Glomerular visceral epithelial cell (primary cell): ENCODE measurements around the gene SYTL3.
A peak's percentile ranks its signal among the peaks of the same experiment; 100 is the strongest.
"Not testable (repeated sequence)": the region's sequence is repeated elsewhere in the genome, so short reads cannot be mapped to it uniquely, and the experiment has no call there.

ENCODE experiments used
- DNase-seq: peaks from one replicate; pipeline ENCODE4 v3.0.0-alpha.2; 2016; ENCODE audit errors: extremely low spot score

Gene SYTL3

DNA sequence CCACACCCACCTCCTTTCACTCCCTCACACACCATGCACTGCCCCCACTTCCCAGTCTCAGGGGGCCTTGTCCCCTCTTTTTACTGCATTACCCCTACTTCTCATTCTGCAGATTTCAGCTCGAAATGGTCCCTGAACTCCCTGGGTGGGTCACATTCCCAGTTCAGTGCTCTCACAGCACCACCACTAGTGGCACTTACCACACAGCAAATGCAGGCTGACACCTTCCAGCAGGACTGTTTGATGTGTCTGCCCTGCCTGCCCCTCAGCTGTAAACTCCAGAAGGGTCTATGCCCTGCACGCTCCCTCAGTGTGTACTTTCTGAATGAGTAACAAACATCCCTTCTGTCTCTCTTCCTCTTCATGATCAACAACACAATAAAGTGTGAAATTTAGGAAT is 9.3 kb upstream of the SYTL3 start:
- no peak for DNase-seq

DNA sequence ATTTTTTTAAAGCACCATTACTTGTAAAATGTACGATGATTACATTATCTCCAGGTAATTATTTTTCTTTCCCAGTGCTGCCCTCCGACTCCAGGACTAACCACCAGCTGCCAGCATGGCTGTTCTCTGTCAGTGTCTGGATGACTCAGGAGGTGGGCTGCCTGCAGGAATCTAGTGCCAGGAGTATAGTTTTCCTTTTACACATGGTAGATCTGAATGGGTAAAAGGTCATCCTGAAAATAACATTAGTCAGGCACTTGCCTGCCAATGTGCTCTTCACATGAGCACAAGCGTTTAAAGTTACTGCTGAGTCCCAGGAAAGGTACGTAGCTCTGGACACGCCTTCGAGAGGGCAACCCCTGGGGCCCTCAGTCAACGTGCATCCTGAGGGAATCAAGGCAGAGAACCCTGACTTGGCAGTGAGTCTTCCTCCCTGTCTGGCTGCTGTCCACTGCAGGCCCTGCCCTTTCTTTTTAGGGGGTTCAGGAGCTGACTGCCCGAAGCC is 7.7 kb upstream of the SYTL3 start:
- peak; percentile 89 for DNase-seq

DNA sequence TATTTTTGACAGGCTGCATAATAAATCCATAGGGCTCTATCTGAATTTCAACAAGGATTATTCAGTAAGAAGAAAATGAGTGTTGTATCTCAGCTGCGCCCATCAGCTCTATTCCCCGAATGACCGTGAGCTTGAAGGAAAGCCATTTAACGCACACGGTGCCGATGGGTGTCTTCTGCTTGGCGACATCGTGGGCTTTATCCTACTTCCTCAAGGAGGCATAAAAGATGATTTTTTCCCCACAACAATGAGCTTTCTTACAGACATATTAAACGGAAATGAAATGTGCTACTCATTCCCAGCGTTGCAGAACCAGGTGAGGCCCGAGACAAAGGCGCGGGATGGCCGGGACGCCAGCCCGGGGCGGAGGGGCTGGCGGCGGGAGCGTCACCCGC is 6.0 kb upstream of the SYTL3 start:
- DNase-seq: no peak

DNA sequence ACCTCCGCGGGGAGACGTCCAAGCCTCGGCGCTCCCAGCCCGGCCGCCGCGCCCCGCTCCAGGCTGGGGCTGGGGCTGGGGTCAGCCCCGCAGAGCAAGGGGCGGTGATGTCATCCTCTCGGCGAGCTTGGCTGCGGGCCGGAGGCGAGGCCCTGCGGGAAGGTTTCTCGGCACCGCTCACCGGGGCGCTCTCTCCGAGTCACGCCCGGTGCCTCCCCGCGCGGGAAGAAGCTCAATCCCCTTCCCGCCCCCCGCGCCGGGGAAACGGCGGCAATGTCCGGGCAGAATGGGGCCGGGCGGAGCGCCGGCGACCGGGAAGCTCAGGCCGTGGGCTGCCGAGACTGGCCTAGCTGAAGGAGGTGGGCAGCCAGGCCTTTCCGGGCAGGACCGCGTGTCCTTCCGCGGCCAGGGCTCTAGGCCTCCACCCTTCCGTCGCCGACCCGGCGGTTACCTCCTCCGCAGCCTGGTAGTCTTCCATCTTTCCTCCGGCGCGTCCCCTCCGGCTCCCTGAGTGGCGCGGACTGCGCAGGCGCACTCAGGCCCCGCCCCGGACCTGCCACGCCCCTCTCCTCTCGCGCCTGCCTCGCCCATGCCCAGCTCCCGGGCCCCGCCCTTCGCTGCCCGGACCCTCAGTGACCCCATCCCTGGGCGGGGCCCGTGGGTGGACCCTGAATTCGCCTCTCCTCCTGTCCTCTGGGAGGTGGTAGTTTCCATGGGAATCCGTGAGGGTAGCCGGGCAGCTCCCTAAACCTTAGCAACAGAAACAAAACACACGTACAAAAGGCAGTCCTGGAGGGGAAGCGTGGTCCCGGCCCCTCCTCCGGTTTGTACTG is 5.4 kb upstream of the SYTL3 start, which contains the start of gene DYNLT1:
DYNLT1 (minus strand) TSS at position 513 of the 833 bp plus-strand sequence; CDS start at position 478, 35 bp downstream.
- DNase-seq: peak; percentile 98

DNA sequence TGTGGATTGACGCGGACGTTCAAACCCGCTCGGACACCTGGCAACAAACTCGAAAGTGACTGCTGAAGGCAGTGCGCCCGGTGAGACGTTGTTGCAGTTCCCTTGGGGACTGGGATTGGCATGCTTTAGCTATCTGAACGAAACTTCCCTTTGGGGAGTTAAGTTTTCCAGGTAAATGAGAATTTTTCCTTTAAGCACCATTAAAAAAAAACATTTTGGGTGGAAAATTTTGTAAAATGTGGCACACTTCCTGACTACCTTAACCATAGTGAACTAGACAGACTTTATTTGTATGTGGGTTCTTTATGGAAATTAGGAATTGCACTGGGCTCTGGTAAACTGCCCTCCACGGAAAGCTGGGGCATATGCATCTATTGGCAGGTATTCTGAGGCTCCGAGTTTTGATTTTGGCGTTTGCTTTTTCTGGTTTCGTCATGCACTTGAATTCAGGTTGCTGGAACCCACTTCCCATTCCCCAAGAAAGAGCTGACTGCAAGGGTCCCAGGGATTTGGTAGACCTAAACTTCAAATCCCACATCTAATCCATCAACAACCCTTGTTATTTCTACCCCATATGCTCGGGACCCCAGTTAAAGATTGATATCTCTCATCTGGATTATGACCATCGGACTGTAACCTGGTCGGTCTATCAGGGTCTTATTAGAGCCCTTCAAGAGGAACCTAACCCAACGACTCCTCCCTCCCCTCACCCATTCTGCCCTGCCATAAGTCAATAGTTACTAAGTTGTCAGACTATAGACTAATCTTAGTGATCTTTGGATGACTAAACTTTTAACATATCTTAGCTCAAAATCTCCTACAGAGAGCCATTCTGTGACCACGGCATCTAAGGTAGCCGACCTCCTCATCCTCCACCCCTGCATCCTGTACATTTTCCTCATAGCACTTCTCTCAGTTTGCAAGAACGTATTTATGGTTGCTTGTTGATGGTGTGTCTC is 4.5 kb upstream of the SYTL3 start:
- peak; percentile 15 for DNase-seq

DNA sequence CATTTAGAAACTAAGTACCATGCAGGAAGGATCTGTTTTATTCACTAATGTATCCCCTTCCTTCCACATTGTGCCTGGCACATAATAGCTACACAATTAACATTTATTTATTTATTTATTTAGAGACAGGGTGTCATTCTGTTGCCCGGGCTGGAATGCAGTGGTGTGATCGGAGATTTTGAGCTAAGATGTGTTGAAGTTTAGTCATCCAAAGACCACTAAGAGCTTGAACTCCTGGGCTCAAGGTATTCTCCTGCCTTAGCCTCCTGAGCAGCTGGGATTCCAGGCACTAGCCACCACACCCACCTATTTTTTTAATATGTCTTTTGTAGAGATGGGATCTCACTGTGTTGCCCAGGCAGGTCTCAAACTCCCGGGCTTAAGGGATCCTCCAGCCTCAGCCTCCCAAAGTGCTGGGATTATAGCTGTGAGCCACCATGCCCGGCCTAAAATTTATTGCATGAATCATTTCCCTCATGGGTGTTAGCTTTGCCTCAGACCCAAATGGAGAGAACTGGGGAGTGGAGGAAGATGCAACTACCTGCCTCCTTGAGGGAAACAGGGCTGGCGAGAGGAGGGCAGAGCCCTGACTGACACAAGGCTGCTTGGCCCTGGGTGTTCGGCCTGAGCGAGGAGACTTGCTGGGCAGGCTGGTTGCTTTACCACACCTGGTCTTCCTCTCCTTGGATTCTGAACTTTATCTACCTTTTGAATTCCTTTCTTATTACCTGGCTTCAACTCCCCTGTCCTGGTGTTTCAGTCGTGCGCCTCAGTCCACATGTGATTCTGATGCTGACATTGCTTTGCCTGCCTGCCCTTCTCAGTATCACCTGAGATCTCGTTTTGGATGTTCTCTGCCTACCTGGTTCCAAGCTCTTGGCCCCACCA is 3.6 kb upstream of the SYTL3 start:
- no peak for DNase-seq

DNA sequence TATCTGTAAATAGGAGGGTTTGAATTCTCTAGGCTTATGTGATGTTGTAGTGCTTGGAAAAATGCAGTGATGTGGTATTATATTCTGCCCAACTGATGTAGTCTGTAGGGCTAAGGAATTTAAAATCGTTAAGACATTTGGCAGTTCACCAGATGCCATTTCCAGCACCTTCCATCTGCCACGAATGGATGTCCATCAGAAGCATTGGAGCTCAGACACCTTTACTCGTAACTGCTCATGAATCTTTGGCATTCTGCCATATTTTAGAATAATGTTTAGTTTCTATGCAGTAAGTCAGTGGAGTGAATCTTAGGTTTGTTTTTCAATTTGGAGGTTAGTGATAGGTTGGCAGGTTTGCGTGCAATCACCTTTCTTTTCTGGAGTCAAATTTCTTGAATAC is 2.4 kb upstream of the SYTL3 start:
- peak; percentile 71 for DNase-seq

DNA sequence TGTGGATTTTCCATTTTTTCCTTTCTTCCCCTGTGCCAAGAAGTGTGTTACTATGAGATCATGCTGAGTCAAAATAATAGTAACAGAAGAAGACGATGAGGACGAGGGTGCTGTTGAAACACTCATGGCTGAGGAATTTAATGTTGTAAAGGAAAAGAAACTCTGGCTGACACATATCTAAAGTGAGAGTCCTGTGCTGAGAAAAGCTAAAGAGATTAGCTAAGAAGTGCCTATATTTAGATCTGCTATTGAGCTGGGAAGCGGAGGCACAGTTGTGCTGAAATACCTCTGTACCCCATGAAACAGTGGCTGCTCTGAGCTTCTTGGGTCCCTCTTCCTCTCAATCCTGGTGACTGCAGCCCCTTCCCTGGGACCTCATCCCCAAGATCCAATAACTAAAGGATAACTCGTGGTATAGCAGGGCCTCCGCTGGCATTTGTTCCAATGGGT is 1.1 kb upstream of the SYTL3 start:
- peak; percentile 81 for DNase-seq

DNA sequence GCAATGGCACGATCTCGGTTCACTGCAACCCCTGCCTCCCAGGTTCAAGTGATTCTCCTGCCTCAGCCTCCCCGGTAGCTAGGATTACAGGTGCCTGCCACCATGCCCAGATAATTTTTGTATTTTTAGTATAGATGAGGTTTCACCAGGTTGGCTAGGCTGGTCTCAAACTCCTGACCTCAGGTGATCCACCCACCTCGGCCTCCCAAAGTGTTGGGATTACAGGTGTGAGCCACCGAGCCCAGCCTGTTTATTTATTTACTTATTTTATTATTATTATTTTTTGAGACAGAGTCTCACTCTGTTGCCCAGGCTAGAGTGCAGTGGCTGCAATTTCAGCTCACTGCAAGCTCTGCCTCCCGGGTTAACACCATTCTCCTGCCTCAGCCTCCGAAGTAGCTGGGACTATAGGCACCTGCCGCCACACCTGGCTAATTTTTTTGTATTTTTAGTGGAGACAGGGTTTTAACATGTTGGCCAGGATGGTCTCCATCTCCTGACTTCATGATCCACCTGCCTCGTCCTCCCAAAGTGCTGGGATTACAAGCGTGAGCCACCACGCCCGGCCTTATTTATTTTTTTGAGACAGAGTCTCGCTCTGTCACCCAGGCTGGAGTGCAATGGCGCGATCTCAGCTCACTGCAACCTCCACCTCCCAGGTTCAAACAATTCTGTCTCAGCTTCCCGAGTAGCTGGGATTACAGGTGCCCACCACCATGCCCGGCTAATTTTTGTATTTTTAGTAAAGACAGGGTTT is 2.3 kb downstream of the SYTL3 start:
- DNase-seq: not testable (repeated sequence)

DNA sequence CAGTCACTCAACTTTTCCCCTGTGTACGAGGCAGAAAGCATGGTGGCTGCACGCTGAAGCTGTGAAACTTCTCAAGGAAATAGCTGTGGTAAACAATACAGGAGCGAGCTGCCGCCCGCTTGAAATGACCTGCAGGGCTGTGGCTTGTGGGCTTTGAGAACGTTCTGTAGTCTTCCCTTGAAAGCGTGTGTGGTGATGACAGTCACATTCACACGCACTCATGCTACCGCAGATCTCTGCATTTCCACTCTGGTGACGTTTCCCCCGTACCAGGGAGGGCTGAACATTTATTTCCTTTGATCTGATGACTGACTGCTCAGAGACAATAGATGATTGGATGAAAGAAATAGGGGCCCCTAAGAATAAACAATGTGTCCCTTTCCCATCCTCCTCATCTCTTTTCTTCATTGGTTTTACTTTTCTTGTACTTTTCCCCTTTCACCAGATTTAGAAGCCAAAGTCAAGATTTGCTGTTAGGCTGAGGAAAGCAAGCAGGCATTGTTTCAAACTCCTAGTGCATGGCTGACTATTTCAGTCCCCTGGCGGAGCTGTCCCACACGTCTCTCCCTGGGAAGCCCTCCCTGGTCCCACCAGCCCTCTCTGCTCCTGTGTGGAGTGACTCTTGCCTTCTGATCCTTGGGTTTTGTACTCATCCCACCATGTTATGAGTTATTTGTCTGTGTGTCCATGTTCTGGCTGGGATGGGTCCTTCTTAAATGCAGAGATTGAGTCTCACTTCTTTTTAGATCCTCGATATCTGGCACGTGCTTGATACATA is 3.9 kb downstream of the SYTL3 start:
- DNase-seq: no peak

DNA sequence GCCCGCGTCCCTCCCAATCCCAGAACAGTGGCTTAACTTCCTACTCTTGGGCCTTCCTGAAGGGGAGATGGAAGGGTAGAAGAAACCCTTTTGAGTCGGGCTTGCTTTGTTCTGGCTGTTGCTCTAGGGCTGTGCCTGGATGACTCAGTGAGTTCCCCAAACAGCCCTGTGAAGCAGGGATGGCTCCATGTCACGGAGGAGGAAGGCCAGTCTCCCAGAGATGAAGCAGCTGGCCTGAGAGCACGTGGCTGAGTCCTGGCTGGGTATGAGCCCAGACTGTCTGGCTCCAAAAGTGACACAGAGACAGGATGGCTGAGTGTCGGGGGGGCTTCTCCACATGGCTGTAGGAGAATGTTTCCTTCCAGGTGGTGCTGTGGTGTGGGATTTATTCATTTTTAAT is 4.6 kb downstream of the SYTL3 start:
- peak; percentile 87 for DNase-seq

DNA sequence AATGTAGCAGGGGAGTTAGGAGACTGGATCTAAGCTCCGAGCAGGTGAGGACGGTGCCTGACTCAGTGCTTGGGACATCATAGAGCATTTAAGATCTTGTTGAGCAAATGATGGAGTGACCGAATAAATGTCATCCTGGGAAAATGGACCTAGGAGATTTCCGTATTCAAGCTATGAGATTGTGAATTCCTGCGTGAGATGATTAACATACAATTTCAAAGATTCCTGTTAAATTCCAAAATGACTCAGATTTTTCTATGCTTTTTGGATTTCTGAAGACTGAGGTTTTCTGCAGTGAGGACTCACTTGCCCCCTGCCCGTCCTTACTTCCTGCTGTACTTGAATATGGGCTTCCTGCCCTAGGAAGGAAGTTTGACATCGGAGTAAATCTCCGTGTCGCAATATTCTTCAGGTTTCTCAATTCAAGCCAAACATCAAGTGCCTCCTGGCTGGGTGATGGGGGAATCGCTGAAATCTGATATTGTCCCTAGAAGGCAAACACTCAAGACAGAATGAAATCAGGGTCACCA is 5.2 kb downstream of the SYTL3 start:
- peak; percentile 74 for DNase-seq

DNA sequence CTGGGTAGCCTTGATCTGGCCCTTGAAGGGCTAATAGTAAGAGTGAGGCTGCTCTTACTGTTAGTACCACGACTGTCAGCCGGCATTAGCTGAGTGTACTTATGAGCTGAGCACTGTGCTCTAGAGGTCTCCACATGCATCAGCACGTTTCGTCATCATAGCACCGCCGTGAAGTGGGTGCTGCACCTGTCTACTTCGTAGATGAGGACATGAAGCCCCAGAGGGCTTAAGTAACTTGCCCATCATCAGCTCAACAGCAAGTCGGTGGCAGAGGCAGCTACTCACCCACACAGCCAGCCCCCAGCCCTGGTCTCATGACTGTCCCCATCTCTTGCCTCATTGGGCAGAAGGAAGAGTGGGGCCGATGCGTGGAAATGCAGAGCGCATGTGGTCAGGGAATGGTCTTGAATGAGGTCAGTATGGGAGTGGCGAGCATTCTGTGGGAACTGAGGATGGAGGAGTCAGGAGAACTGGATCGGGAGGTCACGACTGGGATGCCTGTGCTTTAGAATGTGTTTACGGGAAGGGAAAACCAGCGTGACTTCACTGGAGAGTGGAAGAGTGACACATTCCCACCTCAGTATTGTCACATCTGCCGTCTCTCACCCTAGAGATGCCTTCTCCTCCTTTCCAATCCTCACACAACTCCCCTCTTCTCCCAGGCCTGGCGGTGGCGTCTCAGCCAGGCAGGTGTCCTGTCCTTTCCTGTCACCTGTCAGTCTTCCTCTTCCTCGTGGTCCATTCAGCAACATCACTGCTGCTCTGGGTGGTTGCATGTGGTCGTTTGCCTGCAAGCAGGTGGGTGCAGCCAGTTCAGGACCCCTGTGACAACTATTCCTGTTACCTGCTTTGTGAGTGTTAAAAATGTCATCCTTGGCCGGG is 6.0 kb downstream of the SYTL3 start:
- DNase-seq: peak; percentile 33

DNA sequence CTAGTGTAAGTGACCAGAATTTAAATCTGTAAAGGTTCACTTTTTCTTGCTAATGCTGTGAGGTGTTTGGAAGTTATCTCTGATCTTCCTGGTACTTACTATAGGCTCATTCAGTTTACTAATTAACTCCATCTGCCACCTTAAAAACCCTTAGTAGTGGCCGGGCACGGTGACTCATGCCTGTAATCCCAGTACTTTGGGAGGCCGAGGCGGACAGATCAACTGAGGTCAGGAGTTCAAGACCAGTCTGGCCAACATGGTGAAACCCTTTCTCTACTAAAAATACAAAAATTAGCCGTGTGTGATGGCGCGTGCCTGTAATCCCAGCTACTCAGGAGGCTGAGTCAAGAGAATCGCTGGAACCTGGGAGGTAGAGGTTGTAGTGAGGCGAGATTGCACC is 7.1 kb downstream of the SYTL3 start:
- DNase-seq: peak; percentile 88

DNA sequence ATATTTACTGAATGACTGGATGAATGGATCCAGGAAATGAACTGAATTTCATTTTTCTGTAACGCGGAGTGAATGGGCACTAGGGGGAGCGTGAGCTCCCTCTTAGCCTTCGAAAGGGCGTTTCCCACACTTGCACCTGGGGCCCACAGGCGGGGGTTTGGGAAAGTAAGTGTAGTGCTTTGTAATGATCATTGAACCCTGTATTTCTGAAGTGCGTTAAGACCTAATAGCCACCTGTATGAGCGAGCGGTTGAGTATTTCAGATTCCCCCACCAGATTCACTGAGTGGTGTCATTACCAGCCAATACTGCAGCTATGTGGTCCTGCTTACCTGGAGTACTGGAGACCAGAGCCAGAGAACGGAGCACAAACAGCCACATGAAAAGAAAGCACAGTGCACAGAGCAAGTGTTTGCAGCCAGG is 10.5 kb downstream of the SYTL3 start:
- no peak for DNase-seq

DNA sequence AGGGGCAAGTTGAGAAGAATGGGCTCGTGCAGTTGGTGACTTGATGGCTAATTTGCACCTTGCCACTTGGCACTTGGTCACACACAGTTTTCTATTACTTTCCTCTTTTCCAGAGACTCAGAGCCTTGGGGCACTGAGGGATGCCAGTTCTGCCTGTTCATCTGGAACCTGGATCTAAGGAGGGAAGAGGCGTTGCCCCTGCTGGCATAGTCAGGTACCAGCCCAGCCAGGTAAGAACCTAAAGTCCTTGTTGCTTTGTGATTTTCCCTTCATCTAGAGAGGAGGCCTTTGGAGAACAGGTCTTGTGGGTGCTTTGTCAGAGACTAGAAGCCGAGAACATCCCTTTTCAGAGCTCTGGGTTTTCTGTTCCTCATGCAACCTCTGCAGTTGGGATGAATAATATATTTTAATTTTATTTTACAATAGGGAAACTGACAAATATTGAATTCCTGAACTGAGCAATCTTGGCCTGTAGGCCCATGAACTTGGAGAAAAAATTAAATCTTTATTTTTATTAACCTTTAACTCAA is 11.4 kb downstream of the SYTL3 start:
- DNase-seq: no peak

DNA sequence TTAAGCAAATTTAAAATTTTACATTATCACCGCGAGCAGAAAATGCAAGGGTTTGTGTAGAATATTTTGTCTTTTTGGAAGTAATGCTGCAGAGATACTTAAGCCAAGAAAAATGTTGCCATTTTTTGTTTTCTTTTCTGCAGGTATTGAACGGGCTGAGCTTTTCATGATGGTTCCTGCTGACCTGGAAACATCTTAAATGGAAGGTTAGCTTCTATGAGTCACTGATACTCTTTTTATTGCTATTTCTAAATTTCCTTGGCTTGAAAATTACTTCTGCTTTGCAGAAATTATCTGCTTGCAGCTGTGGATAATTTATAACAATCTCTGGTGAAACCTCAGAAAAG is 12.7 kb downstream of the SYTL3 start:
- DNase-seq: no peak

DNA sequence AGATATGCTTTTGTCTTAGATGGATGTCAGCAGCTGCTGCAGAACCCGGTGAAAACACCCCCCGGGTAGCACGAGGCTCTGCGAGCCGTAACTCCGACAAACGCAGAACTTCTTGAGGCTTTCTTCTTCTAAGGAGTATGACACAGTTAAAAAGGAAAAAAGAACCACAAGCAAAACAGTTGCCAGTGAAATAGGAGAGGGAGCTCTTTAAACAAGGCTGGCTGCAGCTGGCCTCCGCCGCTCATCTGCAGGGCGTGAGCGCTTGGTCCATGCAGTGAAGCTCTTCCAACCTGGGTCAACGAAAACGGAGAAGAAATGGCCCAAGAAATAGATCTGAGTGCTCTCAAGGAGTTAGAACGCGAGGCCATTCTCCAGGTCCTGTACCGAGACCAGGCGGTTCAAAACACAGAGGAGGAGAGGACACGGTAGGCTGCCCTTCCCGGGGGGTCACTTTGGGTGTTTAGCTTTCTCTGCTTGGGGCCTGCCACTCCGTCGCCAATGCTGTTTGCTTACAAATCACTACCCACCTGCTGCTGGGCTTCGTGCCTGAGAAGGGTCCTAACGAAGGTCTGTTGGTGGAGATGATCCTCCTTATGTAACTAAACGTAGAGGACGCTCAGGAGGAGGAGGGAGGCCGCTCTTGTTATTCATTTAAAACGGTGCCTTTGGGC is 13.2 kb downstream of the SYTL3 start:
- no peak for DNase-seq
